Astrocyte of the cerebellum (primary cell): ENCODE data around the gene ITPR3.
"Not testable (repeated sequence)": the region's sequence is repeated elsewhere in the genome, so short reads cannot be mapped to it uniquely, and the experiment has no call there.

Experiments
- DNase-seq: peaks from one replicate; pipeline ENCODE4 v3.0.0-alpha.2; 2011; ENCODE audit warnings: low read depth
- H3K4me3 ChIP-seq: 2 replicates; pipeline ENCODE4 v1.5.1; 2011; ENCODE audit warnings: mild to moderate bottlenecking, low read depth, low read length, moderate library complexity
- in situ Hi-C: cut with HindIII; loops from 2 replicates; pipeline ENCODE4 v1.10.0; 2017; ENCODE audit warnings: low sequenced_read_pairs
- TF ChIP-seq, protein P1 (sequence below): IDR thresholded peaks from 2 replicates; pipeline ENCODE4 v1.5.1; 2012; ENCODE audit warnings: low read length, low read depth, moderate library complexity, mild to moderate bottlenecking; ENCODE audit errors: missing control alignments

The ITPR3 gene

DNA sequence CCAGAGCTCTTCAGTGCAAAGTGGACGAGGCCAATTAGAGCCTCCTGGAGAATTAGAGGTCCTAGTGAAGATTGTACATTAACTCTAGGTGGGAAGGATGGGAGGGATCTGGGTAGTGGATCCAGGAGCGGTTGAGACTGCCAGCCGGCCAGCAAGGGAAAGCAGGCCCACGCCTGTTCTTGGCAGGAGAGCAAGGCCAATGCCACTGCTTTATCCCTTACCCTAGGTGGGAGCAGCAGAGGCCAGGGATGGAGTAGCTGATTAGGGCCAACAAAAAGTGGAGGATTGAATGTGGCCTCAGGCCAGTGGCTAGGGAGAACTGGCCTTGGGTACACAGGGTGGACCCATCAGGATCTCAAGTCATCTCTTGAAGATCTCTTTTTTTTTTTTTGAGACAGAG is 3.7 kb downstream of the ITPR3 start:
- in situ Hi-C loops, result no loop called here
- no peak overlapping the region for H3K4me3 ChIP-seq
- TF ChIP-seq, protein P1, sequence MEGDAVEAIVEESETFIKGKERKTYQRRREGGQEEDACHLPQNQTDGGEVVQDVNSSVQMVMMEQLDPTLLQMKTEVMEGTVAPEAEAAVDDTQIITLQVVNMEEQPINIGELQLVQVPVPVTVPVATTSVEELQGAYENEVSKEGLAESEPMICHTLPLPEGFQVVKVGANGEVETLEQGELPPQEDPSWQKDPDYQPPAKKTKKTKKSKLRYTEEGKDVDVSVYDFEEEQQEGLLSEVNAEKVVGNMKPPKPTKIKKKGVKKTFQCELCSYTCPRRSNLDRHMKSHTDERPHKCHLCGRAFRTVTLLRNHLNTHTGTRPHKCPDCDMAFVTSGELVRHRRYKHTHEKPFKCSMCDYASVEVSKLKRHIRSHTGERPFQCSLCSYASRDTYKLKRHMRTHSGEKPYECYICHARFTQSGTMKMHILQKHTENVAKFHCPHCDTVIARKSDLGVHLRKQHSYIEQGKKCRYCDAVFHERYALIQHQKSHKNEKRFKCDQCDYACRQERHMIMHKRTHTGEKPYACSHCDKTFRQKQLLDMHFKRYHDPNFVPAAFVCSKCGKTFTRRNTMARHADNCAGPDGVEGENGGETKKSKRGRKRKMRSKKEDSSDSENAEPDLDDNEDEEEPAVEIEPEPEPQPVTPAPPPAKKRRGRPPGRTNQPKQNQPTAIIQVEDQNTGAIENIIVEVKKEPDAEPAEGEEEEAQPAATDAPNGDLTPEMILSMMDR, result no peak
- no peak for DNase-seq

DNA sequence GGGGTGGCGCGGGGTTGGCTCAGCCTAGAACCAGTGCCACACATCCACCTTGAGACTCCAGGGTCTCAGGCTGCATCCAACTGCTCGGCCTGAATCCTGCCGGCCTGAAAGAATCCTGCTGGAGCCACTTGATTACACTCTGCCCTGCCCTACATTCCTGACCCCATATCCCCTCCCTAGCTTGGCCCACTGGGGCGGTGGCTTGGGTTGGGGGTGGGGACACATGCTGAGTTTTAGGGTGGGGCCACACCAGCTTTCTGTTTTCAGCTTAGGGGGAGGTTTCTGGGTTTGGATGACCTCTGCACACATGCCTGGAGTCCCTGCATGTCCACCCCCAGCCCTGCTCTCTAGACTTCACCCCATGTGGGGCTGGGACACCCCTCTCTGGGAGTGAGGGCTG is 6.8 kb downstream of the ITPR3 start:
- TF ChIP-seq, protein P1, result no peak
- in situ Hi-C loops, result no loop called here
- no peak overlapping the region for H3K4me3 ChIP-seq
- no peak for DNase-seq

DNA sequence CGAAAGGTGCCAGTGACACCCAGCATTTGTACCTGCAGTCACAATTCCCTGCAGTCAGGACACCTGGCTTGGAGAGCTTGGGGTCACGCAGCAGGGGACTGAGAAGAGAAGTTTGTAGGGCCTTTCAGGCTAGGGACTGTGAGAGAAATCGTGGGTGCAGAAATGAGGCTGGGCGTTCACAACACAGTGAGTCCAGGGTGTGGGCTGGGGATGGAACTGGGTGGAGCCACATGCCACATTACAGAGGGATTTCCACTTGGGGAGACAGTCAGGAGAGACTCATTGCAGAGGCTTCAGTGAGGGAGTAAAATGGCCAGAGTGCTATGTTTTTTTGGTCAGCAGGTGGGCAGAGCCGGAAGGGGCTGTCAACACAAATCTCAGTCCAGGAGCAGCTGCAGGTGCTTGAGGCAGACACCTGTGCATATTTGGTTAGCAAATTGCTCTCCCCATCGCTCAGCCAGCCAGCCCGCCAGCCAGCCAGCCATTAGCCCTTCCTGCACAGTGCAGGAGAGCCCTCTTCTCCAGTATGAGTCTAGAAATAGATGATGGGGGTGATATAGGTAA is 7.4 kb downstream of the ITPR3 start:
- in situ Hi-C loops, result no loop called here
- no peak overlapping the region for H3K4me3 ChIP-seq
- TF ChIP-seq, protein P1, result no peak
- DNase-seq, result no peak

DNA sequence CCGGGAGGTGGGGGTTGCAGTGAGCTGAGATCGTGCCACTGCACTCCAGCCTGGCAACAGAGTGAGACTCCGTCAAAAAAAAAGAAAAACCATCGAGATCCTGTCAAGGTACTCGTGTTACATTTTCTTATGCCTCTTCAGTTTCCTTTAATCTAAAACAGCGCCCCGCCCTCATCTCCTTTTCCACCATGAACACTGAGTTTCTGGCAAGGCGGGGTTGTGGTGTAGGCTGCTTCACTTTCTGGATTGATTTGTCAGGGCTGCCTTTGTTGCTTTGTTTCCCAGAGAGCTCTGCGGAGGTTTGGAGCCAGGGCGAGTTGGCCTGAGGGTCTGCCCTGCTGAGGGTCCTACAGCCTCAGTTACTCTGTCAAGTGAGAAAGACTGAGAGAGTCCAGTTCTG is 8.9 kb downstream of the ITPR3 start:
- DNase-seq, result no peak
- no peak overlapping the region for H3K4me3 ChIP-seq
- in situ Hi-C loops, result no loop called here
- TF ChIP-seq, protein P1, result no peak

DNA sequence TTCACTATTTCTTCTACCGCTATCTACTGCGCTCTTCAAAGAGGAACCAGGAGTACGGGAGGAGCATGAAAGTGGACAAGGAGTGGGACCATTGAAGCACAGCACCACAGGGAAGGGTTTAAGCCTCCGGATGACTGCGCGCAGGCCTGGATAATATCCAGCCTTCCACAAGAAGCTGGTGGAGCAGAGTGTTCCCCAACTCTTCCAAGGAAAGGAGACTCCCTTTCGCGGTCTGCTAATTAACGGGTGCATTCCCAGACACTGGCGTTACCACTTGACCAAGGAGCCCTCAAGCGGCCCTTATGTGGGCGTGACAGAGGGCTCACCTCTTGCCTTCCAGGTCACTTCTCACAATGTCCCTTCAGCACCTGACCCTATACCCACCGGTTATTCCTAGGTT is 10.4 kb downstream of the ITPR3 start:
- H3K4me3 ChIP-seq, in situ Hi-C loops, DNase-seq: not testable (repeated sequence)

DNA sequence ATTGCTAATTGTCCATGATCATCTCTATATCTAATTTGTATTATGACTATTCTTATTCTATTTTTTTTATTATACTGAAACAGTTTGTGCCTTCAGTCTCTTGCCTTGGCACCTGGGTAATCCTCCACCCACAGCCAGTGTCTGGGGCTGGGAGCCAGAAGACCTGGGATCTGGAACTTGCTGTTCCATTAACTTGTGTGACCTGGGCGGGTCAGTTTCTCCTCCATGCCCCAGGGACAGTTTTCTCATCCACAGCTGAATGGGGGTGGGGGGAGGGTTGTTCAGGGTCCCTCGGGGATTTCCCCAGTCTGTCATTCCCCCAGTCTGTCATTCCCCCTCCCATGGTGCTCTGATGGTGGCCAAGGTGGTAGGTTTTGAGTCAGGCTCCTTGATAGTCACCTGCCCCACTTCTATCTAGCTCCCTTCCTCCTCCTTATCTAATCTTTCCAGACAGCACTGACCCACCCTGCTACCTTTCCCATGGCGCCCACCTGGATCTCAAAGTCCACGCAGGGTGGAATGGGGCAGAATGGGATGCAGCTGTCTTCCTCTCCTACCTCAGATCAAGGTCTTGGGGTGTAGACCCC is 10.9 kb downstream of the ITPR3 start:
- no peak for DNase-seq
- in situ Hi-C loops, result no loop called here
- TF ChIP-seq, protein P1, result no peak
- no peak overlapping the region for H3K4me3 ChIP-seq

DNA sequence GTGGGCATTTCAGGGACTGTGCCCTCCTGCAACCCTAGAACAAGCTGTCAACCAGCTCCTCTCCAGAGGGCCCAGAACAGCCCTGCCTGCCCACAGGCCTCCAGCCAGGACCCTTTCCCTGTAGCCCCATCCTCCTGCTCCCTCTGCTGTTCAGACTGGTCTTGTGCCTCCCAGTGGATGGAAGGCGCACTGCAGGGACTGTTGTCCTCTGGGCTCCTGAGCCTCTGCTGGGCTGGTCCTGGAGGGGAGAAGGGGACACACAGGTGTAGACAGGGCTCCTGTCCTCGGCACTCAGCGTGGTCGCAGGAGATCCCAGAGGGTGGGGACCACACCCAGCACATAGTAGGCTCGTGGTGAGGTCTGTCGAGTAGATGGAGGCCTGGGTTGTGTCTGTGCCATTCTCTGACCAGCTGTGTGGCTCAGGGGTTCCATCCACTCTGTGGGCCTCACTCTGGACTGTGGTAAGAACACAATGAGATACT is 11.5 kb downstream of the ITPR3 start:
- TF ChIP-seq, protein P1, result peak; percentile 73
- no peak overlapping the region for H3K4me3 ChIP-seq
- in situ Hi-C loops, result no loop called here
- DNase-seq, result no peak
